ENCODE measurements around the gene MEGF10.
A peak's percentile ranks its signal among the peaks of the same experiment; 100 is the strongest.

MEGF10 gene

DNA sequence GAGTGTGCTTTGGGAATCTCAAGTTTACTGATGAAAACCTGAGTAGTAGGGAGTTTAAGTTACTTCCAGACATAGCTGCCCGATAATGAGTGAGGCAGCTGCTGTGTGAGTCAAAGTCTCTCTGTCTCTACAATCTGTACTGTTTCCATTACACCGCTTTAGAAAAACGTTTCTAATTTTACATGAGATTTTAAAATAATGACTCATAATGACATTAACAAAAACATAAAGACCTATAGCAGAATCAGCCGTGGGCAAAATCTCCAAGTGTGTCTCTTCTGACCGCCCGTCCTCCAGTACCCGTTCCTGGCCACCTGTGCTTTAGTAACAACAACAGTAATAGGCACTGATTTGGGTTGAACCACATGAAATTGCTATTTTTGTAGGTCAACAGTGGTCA, 157.2 kb downstream of the MEGF10 start:
- DNase-seq = no peak

DNA sequence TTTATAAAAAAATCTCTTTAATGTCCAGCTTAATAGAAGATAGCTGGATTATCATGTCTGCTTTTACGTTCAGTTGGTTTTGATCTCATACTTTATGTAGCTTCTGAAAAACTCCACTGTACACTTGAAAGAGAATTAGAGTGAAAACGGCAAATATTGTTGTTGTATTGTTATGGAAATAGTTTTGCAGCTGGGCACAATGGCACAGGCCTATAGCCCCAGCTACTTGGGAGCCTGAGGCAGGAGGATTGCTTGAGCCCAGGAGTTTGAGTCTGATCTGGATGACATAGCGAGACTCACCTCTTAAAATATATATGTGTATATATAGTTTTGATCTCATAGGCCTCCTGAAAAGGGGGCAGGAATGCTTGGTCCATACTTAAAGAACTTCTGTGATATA, 159.4 kb downstream of the MEGF10 start:
- no peak for DNase-seq

DNA sequence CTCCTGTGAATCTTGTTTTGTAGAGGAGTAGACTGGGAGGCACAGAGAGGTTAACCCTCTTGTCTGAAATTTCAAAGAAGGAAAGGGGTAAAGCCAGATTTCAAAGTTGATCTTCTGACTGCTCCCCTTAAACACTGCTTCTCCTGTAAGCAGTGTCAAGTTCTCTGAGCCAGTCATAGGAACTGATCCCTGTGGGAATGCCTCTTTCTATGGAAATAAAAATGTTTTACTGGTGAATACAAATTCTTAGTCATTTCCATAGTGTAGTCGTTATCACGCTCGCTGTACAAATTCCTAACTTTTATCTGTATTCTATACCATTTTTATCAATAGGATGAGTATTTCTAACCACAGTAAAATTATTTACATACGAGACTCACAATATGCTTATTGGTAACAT, 160.5 kb downstream of the MEGF10 start:
- DNase-seq = no peak

DNA sequence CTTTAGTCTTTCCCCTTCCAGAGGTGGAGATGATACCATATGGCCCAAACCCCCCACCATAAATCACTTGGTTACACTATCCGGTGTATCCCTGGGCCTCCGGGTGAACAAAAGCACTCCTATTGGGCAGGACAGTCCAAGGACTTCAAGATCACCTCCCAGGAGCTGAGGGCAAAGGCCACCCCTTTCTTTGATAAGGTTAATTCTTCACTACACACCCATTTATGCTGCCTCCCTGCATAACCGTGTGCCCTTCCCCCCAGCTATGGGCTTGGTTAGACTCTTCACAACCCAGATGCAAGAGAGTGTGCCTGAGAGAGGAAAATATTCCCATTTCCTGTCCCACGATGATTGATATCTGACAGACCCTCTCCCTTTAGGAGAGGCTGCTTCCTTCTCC, 162.0 kb downstream of the MEGF10 start:
- DNase-seq = no peak

DNA sequence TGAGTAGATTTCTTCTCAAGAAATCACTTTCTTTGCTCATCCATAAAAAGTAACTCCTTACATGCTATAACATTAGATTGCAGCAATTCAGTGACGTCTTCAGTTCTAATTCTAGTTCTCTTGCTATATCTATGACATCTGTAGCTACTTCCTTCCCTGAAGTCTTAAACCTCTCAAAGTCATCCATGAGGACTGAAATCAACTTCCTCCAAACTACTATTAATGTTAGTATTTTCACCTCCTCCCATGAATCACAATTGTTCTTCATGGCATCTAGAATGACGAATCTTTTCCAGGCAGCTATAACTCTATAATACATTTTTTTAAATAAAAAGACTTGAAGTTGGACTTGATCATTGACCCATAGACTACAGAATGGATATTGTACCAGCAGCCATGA, 180.6 kb downstream of the MEGF10 start:
- DNase-seq = no peak

DNA sequence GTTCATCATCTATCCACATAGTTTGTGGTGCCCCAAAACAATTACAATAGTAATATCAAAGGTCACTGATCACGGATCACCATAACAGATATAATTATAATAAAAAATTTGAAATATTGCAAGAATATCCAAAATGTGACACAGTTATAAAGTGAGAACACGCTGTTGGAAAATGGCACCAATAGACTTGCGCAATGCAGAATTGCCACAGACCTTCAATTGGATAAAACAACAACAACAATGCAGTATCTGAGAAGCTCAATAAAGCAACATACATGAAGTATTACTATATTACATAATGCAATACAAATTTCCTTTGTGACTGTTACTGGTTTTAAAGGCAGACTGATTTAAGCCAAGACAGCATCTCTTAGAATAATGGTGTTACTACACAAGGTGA, 182.1 kb downstream of the MEGF10 start:
- no peak for DNase-seq

DNA sequence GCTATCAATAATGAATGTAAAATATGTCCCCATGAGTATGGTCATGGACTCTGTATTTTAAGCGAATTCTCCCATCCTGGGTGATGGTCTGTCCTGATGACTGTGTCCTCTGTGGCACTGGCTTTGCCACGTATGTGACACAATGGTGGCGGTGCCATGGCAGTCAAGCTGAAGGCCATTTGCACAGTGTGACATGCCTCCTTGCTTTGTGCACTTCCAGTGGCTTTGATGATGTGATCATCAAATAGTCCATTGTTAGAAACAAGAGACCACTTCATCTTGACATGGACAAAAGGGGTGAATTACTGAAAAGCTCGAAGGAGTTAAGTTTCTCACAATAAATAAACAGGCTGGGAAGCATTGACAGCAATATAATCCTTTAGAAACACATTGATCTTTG, 195.9 kb downstream of the MEGF10 start:
- DNase-seq = no peak

DNA sequence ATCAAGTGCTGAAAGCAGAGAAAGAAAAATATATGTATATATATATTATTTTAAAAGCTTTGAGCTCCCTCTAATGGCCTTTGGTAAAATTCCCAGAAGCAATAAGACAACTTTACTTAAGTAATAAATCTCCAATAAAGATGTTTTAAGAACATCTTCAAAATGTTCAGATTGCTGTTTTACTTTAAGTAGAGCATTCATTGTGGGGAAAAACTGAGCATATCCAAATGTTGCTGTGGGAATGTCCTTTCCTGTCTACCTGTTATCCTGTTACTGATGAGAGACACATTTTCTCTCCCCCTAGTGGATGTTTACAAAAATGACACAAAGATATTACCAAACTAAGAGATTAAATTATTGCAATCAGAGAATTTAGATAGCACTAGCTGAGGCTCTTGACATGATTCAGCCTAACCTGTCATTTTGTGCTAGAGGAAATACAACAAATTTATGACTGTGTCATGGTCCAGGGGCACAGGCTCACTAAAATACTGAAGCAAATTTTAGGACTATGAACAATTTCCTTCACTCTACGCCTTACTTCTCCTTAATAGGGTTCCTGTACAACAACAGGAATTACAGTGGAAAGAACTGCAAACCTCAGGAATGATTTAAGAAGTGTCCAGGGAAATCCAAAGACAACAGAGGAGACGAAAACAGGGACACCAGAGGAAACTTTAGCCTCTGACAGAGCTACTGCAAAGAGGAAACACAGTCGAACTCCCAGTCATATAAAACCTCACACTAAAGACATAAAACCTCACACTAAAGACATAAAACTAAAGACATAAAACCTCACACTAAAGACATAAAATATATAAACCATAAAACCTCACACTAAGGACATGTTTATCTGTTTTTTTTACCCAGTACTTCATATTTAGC, 202.5 kb downstream of the MEGF10 start:
- peak in 1 of 2 donors; percentile 41 for DNase-seq

DNA sequence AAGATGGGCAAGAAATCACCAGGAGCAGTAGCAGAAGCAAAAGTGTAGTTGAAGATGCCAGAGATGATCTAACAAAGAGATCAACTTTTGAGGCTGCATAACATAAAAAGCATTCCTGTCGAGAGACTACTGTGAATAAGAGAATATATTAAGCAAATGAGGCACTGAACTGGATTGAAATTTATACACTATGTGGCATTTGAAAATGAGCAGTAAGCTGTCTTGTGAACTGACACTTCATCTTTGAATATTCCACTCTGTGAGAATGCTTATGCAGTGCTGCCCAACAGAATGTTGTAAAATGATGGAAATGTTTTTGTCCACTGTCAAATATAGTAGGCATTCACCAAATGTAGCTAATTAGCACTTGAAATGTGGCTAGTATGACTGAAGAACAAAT, 208.0 kb downstream of the MEGF10 start:
- no peak for DNase-seq

DNA sequence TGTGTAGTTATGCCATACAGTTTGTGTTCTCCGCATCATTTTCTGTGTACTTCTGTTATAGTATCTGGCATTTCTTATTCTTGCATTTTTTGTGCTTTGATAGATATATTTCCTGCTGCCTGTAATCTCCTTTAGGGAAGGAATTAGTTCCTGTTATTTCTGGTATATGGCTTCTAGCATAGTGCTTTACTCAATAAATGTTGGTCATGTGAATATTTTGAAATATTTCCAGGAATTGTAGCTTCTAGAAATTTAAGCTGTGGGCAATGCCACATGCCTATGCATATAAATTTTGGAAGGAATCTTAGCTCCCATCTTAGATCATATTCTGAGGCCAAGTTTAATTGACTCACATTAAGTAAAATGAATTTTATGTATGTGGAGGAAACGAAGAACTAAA, 215.3 kb downstream of the MEGF10 start:
- no peak for DNase-seq

DNA sequence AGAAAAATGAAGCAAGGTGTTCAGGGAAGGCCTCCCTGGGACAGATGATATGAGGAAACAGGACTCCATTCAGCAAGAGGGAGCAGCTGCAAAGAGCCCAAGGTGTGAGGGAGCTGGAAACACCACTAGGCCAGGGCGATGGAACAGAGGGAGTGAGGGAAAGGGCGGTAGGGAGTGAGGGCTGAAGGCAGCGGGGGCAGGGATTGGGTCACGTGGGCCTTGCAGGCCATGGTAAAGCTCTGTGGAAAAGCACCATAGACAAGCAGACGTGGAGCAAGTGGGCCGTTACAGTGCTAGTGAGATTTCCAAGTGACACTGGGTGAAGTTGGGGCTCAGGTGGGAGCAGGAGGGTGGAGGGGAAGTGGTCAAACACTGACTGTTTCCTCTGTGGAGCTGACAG, 216.0 kb downstream of the MEGF10 start:
- no peak for DNase-seq

DNA sequence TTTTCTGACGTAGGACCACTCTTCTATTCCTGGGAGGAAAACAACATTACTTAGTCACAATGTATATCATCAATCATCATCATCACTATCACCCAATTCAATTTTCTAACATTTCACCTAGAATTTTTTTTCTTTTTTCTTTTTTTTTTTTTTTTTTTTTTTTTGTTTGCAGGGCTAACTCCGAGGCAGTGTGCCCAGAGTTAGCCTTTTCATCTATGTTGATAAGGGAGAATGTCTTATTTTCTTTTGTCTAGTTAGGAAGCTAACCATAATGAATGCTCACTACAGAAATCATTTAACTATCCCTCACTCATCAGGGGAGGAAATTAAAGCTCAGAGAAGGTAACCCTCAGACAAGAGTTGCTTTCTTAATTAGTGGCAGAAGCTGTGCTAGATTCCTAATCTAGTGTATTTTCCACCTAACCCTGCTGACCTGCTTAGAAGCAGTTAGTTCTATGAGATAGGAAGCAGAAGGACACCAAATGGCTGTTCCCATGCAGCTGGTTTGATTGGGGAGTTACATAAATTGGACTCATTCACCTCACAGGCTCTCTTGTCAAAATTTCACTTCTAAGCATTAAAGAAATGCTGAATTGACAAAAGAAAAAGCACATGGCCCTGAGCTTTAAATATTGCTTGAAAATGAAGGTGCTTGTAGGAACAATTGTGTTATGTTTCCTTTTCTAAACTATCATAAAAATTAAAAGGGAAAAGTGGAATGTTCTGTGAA, 218.2 kb downstream of the MEGF10 start:
- DNase-seq = no peak

Data from CD4-positive, alpha-beta T cell treated with Interferon alpha-2 for 1 hour (primary cell).